HG03442 (cell line): ENCODE results near the gene HERC4.
"Not testable (repeated sequence)": the region's sequence is repeated elsewhere in the genome, so short reads cannot be mapped to it uniquely, and the experiment has no call there.

Source experiments
- ATAC-seq: cut with Tn5 transposase; IDR thresholded peaks from one replicate; pipeline ENCODE4 v1.9.1; 2021; ENCODE audit warnings: mild to moderate bottlenecking, moderate library complexity; ENCODE audit not compliant: unreplicated experiment

The HERC4 gene

GRCh38 chr10:67884313-67884841, 190.7 kb downstream of the HERC4 start, which contains the start of gene SIRT1:
Gene SIRT1, plus strand, starts transcription at chr10:67884656. Its CDS starts 66 bp downstream, at chr10:67884722.
- peak; percentile 82 for ATAC-seq

- no peak for ATAC-seq
These were observed 191.3 kb downstream of the HERC4 start for GRCh38 chr10:67883710-67884312.

GRCh38 chr10:67878133-67878532, 196.9 kb downstream of the HERC4 start:
- no peak for ATAC-seq

GRCh38 chr10:67877421-67877820, 197.7 kb downstream of the HERC4 start:
- not testable (repeated sequence) for ATAC-seq

GRCh38 chr10:67875340-67876238, 199.5 kb downstream of the HERC4 start:
- ATAC-seq = no peak
